ENCODE measurements around the gene TEX26.

The TEX26 gene

GRCh38 chr13:30963791-30964190, 31.3 kb downstream of the TEX26 start:
- Histone ChIP-seq H3K4me1 (ENCODE audit: control insufficient read depth, insufficient read depth, low read length) (no peaks in the 10 kb centered on the region), H3K4me3 (ENCODE audit: low read depth, low read length) (no peak overlapping the region), H3K9me3 (ENCODE audit: control insufficient read depth, insufficient read depth, low read depth, low read length) (no peaks in the 10 kb centered on the region), H3K27ac (ENCODE audit: extremely low read depth, low read depth, low read length) (no peak overlapping the region), H3K36me3 (ENCODE audit: control insufficient read depth in 2 of 2, insufficient read depth in 1 of 2, low read length in 2 of 2) (no peaks in the 10 kb centered on the region)
- CTCF ChIA-PET = interaction anchor here (0.7 to 1.1 kb wide), 3 partner anchors 13 to 30 kb away, joined by 3 read pairs; no protein-coding TSS in a partner anchor
- no peak for TF ChIP-seq PRDM2 (tag by site-specific recombination; IDR thresholded peaks at IDR 0.05; ENCODE audit: borderline replicate concordance)
- POLR2A ChIA-PET = no interaction called here

GRCh38 chr13:30965380-30965779, 32.9 kb downstream of the TEX26 start:
- H3K27ac ChIP-seq (ENCODE audit: extremely low read depth, low read depth, low read length) = no peak overlapping the region
- TF ChIP-seq ZNF214 (tag by site-specific recombination; IDR thresholded peaks at IDR 0.05; ENCODE audit: borderline replicate concordance) (no peak), ZSCAN4 (tag by site-specific recombination; IDR thresholded peaks at IDR 0.05) (no peak)
- no peaks in the 10 kb centered on the region for H3K4me1 ChIP-seq (ENCODE audit: control insufficient read depth, insufficient read depth, low read length)
- no peaks in the 10 kb centered on the region for H3K9me3 ChIP-seq (ENCODE audit: control insufficient read depth, insufficient read depth, low read depth, low read length)
- ChIA-PET POLR2A (no interaction called here), CTCF (no interaction called here)
- H3K36me3 ChIP-seq (ENCODE audit: control insufficient read depth in 2 of 2, insufficient read depth in 1 of 2, low read length in 2 of 2) = no peaks in the 10 kb centered on the region
- H3K4me3 ChIP-seq (ENCODE audit: low read depth, low read length) = no peak overlapping the region

GRCh38 chr13:30966101-30966500, 33.6 kb downstream of the TEX26 start:
- CTCF ChIA-PET = interaction anchor here (0.6 to 0.7 kb wide), 3 partner anchors 11 to 330 kb away, joined by 3 to 4 read pairs (median 3); no protein-coding TSS in a partner anchor
- H3K27ac ChIP-seq (ENCODE audit: extremely low read depth, low read depth, low read length) = no peak overlapping the region
- no peaks in the 10 kb centered on the region for H3K4me1 ChIP-seq (ENCODE audit: control insufficient read depth, insufficient read depth, low read length)
- no peaks in the 10 kb centered on the region for H3K9me3 ChIP-seq (ENCODE audit: control insufficient read depth, insufficient read depth, low read depth, low read length)
- no peaks in the 10 kb centered on the region for H3K36me3 ChIP-seq (ENCODE audit: control insufficient read depth in 2 of 2, insufficient read depth in 1 of 2, low read length in 2 of 2)
- TF ChIP-seq PRDM2 (tag by site-specific recombination; IDR thresholded peaks at IDR 0.05; ENCODE audit: borderline replicate concordance) = no peak
- no peak for TF ChIP-seq ZNF639 (tag by site-specific recombination; IDR thresholded peaks at IDR 0.05)
- no peak for TF ChIP-seq ZNF354C (tag by site-specific recombination; IDR thresholded peaks at IDR 0.05; ENCODE audit: borderline replicate concordance, low read depth)
- TF ChIP-seq BCL11A (tag by site-specific recombination; IDR thresholded peaks at IDR 0.05; ENCODE audit: low read depth) = no peak
- no peak overlapping the region for H3K4me3 ChIP-seq (ENCODE audit: low read depth, low read length)
- POLR2A ChIA-PET = no interaction called here
